Motor neuron (in vitro differentiated cells): ENCODE data around the gene USP11. TPM values are rescaled to one million over a fixed set of nuclear protein-coding genes. Genes with fewer than 3 reads are reported as not detected.
"Not testable (repeated sequence)": the region's sequence is repeated elsewhere in the genome, so short reads cannot be mapped to it uniquely, and the experiment has no call there.

Experiments used
- ATAC-seq, 8 experiments: fragments of 200-7000 bp; cut with Tn5 transposase; replicated peaks in 6 of 8; 2 replicates each; pipeline ENCODE4 v1.8.0; 2021; ENCODE audit warnings: mild to moderate bottlenecking in 8 of 8, moderate library complexity in 8 of 8
- H3K27ac ChIP-seq, 2 donors: fragments of 250-450 bp; sonication (Bioruptor Pico); 2 replicates each; pipeline ENCODE4 v1.9.0; 2021; ENCODE audit warnings: antibody characterized with exemption in 2 of 2, mild to moderate bottlenecking in 2 of 2, moderate library complexity in 1 of 2
- H3K4me1 ChIP-seq, 2 donors: fragments of 250-450 bp; sonication (Bioruptor Pico); replicated peaks in 1 of 2; 2 replicates each; pipeline ENCODE4 v1.6.1; 2021; ENCODE audit warnings: antibody characterized with exemption in 2 of 2, mild to moderate bottlenecking in 2 of 2, moderate library complexity in 1 of 2
- H3K4me3 ChIP-seq, 5 donors: fragments of 250-450 bp; sonication (Bioruptor Pico); 2 replicates each; pipeline ENCODE4 v1.9.0; 2021; ENCODE audit warnings: antibody characterized with exemption in 5 of 5, mild to moderate bottlenecking in 5 of 5, moderate library complexity in 4 of 5
- WGBS, 10 experiments: fragments of 450-650 bp; shearing (Covaris generic); methylation state at CpG; one replicate each; pipeline ENCODE4 v1.0.0; 2022; 5-methylcytosine and 5-hydroxymethylcytosine counted together
- in situ Hi-C, 9 experiments: fragments of 400-800 bp; cut with MboI; loops; one replicate each; pipeline ENCODE4 v1.15.0; 2021; ENCODE audit warnings: low sequenced_read_pairs in 9 of 9, low pct_unique_long_range_greater_than_20kb in 2 of 9; ENCODE audit not compliant: unreplicated experiment in 9 of 9
- total RNA-seq, 8 experiments: library from RNA; unstranded; fragments of 300-600 nt; gene quantifications; 2 replicates each; pipeline versions ENCODE4 v1.2.3 to v1.2.4, GENCODE V29; 2022

USP11 gene
- total RNA-seq, 8 experiments from 2014 or later = 25.0 to 167 (median 110) TPM

DNA sequence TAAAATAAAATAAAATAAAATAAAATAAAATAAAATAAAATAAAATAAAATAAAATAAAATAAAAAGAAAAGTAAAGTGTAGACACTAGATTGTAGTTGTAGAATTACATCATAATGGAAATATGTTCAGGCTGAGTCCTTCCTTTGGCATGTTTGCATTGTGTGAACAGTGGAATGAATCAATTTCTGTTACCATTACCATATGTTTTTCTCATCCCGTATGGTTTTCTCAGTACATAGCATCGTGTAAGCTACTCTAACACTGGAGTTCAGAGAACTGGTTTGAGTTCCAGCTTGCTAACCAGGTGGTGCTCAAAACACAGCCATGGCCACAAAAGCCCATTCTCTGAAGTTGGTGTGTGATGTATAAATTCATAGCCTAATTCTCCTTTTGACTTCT is 45.9 kb downstream of the USP11 start:
- WGBS, 10 experiments = 0 to 100% (median 35%) methylated on average over 1 to 2 of the region's 2 CpGs; no CpG with 5 or more reads in 4 of the 10 experiments
- no peak overlapping the region for H3K4me3 ChIP-seq
- in situ Hi-C loops = no loop called here
- no peak for ATAC-seq
- no peak overlapping the region for H3K27ac ChIP-seq
- H3K4me1 ChIP-seq = peaks cover 10 to 11% of the 10 kb centered on the region in 2 donors

DNA sequence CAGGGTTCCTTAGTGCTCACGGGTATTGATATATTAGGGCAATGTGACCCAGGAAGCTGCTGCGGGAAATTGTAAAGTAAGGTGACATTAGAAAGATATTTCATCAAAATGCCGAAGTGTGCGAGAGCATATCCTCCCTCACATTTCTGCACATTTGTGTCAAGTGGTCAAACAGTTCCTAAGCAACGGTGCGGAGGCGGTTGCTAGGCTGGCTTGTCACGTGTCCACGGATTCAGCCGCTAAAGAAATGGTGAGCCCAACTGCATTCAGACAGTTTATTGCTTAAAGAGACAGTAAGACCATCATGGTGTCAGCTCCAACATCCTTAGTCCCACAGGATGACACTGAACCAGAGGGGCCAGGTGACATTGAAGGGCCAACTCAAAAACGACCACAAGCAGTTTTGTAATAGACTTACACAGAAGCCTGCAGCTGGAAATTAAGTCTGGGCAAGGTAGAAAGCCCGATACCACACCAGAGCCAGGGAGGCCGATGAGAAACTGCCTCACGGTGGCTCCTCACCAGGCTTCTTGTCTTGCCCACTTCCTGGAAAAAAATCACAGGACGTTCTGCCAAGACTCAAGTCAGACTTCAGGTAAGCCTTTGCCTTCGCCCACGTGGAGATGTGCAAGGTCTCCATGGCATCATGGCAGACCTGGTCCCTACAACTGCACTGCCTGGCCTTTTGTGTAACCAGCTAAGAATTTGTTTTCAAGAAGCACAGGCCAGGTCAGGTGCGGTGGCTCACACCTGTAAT is 50.4 kb downstream of the USP11 start:
- H3K4me3 ChIP-seq = peak overlapping the region in 2 of 5 donors; percentile 2 to 21
- peak overlapping the region; percentile 78 to 88 for H3K27ac ChIP-seq
- peak in 7 of 8 experiments; percentile 77 to 94 (median 91) for ATAC-seq
- H3K4me1 ChIP-seq = peaks cover 23 to 39% of the 10 kb centered on the region in 2 donors
- in situ Hi-C loops = no loop called here
- 0 to 100% (median 30%) methylated on average over 1 to 18 of the region's 18 CpGs; no CpG with 5 or more reads in 5 of the 10 experiments for WGBS, 10 experiments

DNA sequence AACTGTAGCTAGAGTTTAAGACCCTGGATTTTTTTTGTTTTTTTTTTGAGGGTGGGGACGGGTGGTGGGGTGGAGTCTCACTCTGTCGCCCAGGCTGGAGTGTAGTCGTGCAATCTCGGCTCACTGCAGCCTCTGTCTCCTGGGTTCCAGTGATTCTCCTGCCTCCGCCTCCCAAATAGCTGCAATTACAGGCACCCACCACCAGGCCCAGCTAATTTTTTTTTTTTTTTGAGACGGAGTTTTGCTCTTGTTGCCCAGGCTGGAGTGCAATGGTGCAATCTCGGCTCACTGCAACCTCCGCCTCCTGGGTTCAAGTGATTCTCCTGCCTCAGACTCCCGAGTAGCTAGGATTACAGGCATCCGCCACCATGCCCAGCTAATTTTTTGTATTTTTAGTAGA is 51.8 kb downstream of the USP11 start:
- 47% methylated on average over 3 of the region's 10 CpGs; no CpG with 5 or more reads in 9 of the 10 experiments for WGBS, 10 experiments
- H3K4me1 ChIP-seq = peaks cover 23 to 39% of the 10 kb centered on the region in 2 donors
- H3K4me3 ChIP-seq, H3K27ac ChIP-seq, ATAC-seq, in situ Hi-C loops: not testable (repeated sequence)

DNA sequence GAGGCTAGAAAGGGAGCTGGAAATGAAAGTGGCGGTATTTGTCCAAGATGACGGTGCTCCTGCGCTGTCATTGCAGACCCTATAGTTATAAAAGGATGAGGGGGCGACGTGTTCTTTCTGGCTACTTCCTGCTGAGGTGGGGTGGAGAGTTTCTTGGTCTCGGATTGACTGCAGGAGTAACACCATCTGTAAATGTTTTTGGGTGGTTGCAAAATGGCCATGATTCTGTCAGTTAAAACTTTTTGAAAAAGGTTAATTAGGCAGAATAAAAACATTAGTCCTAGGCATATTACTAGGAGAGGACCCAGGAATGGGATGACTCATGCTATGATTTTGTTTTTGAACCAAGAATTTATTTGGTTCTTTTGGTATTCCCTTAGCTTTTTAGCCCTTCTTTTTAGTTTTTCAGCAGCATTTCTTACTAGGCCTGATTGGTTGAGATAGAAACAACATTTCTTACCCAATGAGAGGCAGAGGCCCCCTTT is 53.1 kb downstream of the USP11 start:
- peaks cover 23 to 39% of the 10 kb centered on the region in 2 donors for H3K4me1 ChIP-seq
- 16 to 80% (median 41%) methylated on average over 3 to 5 of the region's 6 CpGs; no CpG with 5 or more reads in 6 of the 10 experiments for WGBS, 10 experiments
- H3K27ac ChIP-seq = peak overlapping the region in 1 of 2 donors; percentile 46
- no peak overlapping the region for H3K4me3 ChIP-seq
- in situ Hi-C loops = no loop called here
- ATAC-seq = peak in 1 of 8 experiments; percentile 6

DNA sequence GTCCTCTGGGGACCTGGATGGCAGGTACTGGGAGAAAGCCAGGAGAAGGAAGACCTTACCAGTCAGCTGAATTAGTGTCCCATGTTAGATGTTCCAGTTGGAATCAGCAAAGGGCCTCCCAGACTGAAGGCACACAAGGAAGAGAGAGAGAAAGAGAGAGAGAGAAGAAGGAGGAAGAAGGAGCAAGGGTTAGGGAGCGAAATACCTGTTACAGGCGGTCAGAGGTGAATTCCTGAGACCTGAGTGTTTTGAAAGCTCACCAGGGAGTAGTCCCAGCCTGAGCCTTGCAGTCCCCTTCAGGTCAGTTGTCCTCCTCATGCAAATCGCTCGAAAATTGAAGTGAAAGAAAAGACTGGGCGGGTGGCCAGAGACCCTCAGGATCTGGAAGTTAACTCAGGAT is 60.3 kb downstream of the USP11 start:
- no peak overlapping the region for H3K27ac ChIP-seq
- no peak overlapping the region for H3K4me3 ChIP-seq
- peaks cover 0 to 7% of the 10 kb centered on the region in 2 donors for H3K4me1 ChIP-seq
- in situ Hi-C loops = no loop called here
- ATAC-seq = no peak
- WGBS, 10 experiments = 9 to 69% (median 46%) methylated on average over 3 to 5 of the region's 5 CpGs; no CpG with 5 or more reads in 6 of the 10 experiments

DNA sequence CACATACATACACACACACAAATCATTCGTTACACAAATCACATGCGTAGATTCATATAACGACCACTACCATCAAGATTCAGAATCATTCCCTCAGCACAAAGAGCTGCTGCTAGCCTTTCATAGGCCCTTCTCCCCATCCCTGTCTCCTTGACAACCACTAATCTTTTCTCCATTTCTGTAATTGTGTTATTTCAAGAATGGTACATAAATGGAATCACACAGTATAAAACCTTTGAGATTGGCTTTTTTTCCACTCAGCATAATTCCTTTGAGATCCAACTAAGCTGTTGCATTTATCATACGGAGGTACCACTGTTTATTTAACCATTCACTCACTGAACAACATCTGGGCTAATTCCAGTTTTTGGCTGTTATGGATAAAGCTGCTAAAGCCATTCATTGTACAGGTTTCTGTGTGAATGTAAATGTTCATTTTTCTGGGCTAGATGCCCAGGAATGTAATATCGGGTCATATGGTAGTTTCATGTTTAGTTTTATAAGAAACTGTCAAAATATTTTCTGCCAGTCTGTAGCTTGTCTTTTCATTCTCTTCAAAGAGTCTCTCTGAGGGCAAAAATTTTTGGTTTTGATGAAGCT is 64.1 kb downstream of the USP11 start:
- in situ Hi-C loops = no loop called here
- Histone ChIP-seq H3K27ac (no peak overlapping the region), H3K4me3 (no peak overlapping the region), H3K4me1 (peaks cover 0 to 7% of the 10 kb centered on the region in 2 donors)
- 0 to 100% (median 60%) methylated on average over 1 to 3 of the region's 5 CpGs; no CpG with 5 or more reads in 3 of the 10 experiments for WGBS, 10 experiments
- peak in 2 of 8 experiments; percentile 49 to 60 for ATAC-seq

DNA sequence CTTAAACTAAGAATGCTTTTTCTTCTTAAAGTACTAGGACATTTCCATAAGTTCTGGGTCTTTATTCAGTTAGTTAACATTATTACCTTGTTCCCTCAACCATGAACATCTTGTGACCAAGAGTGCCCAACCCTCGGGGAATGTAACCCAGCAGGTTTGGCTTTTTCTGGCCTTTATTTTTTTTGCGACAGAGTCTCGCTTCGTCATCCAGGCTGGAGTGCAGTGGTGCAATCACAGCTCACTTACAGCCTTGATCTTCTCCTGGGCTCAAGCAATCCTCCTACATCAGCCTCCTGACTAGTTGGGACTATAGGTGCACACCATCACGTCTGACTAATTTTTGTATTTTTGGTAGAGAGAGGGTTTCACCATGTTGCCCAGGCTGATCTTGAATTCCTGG is 65.1 kb downstream of the USP11 start:
- Histone ChIP-seq H3K27ac (no peak overlapping the region), H3K4me3 (no peak overlapping the region), H3K4me1 (peaks cover 5 to 7% of the 10 kb centered on the region in 2 donors)
- 0 to 88% (median 45%) methylated on average over 1 to 4 of the region's 5 CpGs; no CpG with 5 or more reads in 6 of the 10 experiments for WGBS, 10 experiments
- ATAC-seq = no peak
- in situ Hi-C loops = no loop called here

Other genes with a start within 250 kb of the USP11 start
- under 1 TPM in 6 of 8 experiments, not detected in 2; 0.11 to 0.69 (median 0.27) TPM for gene RGN, start 154.6 kb upstream of the USP11 start, total RNA-seq
- 100 to 1,000 TPM; 103 to 155 (median 120) TPM for gene NDUFB11, start 88.3 kb upstream of the USP11 start, total RNA-seq
- 10 to 100 TPM; 32.8 to 64.9 (median 39.9) TPM for gene RBM10, start 87.8 kb upstream of the USP11 start, total RNA-seq
- gene UBA1, start 39.2 kb upstream of the USP11 start, total RNA-seq = 100 to 1,000 TPM; 134 to 421 (median 190) TPM
- 100 to 1,000 TPM in 2 of 8 experiments, 10 to 100 TPM in 6; 58.1 to 113 (median 81.7) TPM for gene CDK16, start 14.3 kb upstream of the USP11 start, total RNA-seq
- gene ZNF157, start 137.6 kb downstream of the USP11 start, total RNA-seq = 1 to 10 TPM in 2 of 8 experiments, under 1 TPM in 5, not detected in 1; 0.13 to 1.7 (median 0.85) TPM